ENCODE data around the gene BLID. TPM values are rescaled to one million over a fixed set of nuclear protein-coding genes. Genes with fewer than 3 reads are reported as not detected.
A peak's percentile ranks its signal among the peaks of the same experiment; 100 is the strongest.

Gene BLID
- total and polyA plus RNA-seq, 4 donors: 0.25 to 4.5 TPM; not detected in 2

DNA sequence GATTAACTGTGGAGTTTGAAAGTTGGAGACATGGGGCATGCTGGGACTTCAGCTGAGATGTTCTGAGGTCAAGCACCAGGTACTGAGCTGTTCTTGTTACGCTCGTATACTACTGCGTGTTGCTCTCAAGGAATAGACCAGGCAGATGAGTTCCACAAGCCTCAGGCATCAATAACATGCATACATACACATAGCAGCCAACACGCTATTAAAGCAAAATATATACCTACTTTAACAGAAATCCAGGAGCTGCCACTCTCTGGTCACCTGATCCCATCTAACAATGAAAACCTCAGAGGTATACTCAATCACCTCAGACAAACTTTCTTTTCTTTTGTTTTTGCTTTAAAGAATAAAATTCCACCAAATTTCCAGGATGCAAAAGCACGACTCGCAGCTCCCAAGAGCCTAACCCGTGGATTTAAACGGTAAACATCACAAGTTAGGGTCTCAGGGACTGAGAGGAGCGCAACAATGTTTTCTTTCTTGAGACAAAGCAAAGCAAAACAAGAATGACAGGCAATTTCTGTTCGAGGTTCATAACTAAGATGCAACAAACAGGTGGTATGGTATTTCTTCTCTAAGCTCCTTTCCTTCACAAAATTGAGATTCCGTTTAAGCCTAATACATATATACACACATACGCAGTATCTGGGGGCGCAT is 16.5 kb downstream of the BLID start:
- H3K27ac ChIP-seq (ENCODE audit: low read depth in 1 of 2, low read length in 1 of 2): peak overlapping the region in 1 of 2 donors; percentile 98

DNA sequence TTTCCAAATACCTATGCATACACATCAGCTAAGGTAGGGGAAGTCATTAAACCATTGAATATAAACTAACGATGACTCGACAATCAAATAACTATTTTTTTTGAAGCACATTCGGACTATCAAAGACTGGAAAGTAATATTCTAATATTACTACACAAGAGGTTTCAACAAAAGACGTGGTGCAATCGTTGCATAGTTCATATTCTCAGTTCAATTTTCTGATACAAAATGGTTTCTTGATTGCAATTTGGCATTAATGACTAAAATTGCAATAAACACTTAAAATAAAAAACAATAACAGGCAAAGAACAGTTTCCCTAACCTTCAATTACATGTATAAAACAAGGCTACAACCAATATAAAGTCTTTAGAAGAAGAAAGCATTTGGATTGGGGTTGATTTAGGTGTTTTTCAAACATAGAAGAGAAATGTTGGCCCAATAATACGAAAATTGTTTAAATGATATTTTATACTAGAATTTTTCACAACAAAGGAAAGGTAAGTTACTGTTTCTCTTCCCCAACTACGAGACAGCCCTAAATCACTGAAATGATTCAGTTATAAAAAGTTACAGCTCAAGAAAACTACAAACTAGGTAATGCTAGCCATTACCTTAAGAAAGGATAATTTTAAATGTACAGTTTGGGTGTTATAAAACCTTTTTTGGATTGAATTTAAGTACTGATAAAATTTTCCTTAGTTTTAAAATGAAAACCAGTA is 17.6 kb downstream of the BLID start:
- DNase-seq (no peak), ATAC-seq (ENCODE audit: insufficient read depth, low FRiP score) (no peak)
- Histone ChIP-seq H3K27me3 (ENCODE audit: control insufficient read depth in 3 of 3, insufficient read depth in 3 of 3, low read length in 2 of 3) (peaks cover 0 to 12% (median 0%) of the 10 kb centered on the region in 3 donors), H3K9me3 (ENCODE audit: control insufficient read depth in 4 of 4, insufficient read depth in 3 of 4, low read length in 3 of 4) (no peaks in the 10 kb centered on the region), H3K27ac (ENCODE audit: low read depth in 1 of 2, low read length in 1 of 2) (peak overlapping the region in 1 of 2 donors; percentile 21), H3K4me3 (no peak overlapping the region), H3K36me3 (ENCODE audit: control insufficient read depth in 4 of 4, insufficient read depth in 4 of 4, low read length in 4 of 4) (no peaks in the 10 kb centered on the region), H3K9ac (ENCODE audit: insufficient read depth in 1 of 2, low read length in 2 of 2) (no peak overlapping the region), H3K4me1 (ENCODE audit: control insufficient read depth in 5 of 5, insufficient read depth in 5 of 5, low read length in 5 of 5) (peaks cover 0 to 27% (median 7%) of the 10 kb centered on the region in 5 donors)
- WGBS, 2 donors: 76 to 84% methylated on average over 7 of the region's 7 CpGs
- TF ChIP-seq, protein P1, sequence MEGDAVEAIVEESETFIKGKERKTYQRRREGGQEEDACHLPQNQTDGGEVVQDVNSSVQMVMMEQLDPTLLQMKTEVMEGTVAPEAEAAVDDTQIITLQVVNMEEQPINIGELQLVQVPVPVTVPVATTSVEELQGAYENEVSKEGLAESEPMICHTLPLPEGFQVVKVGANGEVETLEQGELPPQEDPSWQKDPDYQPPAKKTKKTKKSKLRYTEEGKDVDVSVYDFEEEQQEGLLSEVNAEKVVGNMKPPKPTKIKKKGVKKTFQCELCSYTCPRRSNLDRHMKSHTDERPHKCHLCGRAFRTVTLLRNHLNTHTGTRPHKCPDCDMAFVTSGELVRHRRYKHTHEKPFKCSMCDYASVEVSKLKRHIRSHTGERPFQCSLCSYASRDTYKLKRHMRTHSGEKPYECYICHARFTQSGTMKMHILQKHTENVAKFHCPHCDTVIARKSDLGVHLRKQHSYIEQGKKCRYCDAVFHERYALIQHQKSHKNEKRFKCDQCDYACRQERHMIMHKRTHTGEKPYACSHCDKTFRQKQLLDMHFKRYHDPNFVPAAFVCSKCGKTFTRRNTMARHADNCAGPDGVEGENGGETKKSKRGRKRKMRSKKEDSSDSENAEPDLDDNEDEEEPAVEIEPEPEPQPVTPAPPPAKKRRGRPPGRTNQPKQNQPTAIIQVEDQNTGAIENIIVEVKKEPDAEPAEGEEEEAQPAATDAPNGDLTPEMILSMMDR (IDR thresholded peaks at IDR 0.05; ENCODE audit: control extremely low read depth, extremely low read depth): no peak

More for the DNA sequence above, 16.5 kb downstream of the BLID start:
- peaks cover 0 to 27% (median 3%) of the 10 kb centered on the region in 5 donors for H3K4me1 ChIP-seq (ENCODE audit: control insufficient read depth in 5 of 5, insufficient read depth in 5 of 5, low read length in 5 of 5)
- peak overlapping the region in 1 of 2 donors; percentile 37 for H3K9ac ChIP-seq (ENCODE audit: insufficient read depth in 1 of 2, low read length in 2 of 2)
- WGBS, 2 donors: 56 to 60% methylated on average over 13 of the region's 13 CpGs
- no peak for ATAC-seq (ENCODE audit: insufficient read depth, low FRiP score)
- H3K9me3 ChIP-seq (ENCODE audit: control insufficient read depth in 4 of 4, insufficient read depth in 3 of 4, low read length in 3 of 4): no peaks in the 10 kb centered on the region
- H3K36me3 ChIP-seq (ENCODE audit: control insufficient read depth in 4 of 4, insufficient read depth in 4 of 4, low read length in 4 of 4): no peaks in the 10 kb centered on the region
- no peak overlapping the region for H3K4me3 ChIP-seq
- TF ChIP-seq, protein P1 (IDR thresholded peaks at IDR 0.05; ENCODE audit: control extremely low read depth, extremely low read depth): no peak
- peak in 1 of 3 donors; percentile 48 for DNase-seq
- peaks cover 0 to 12% (median 0%) of the 10 kb centered on the region in 3 donors for H3K27me3 ChIP-seq (ENCODE audit: control insufficient read depth in 3 of 3, insufficient read depth in 3 of 3, low read length in 2 of 3)

DNA sequence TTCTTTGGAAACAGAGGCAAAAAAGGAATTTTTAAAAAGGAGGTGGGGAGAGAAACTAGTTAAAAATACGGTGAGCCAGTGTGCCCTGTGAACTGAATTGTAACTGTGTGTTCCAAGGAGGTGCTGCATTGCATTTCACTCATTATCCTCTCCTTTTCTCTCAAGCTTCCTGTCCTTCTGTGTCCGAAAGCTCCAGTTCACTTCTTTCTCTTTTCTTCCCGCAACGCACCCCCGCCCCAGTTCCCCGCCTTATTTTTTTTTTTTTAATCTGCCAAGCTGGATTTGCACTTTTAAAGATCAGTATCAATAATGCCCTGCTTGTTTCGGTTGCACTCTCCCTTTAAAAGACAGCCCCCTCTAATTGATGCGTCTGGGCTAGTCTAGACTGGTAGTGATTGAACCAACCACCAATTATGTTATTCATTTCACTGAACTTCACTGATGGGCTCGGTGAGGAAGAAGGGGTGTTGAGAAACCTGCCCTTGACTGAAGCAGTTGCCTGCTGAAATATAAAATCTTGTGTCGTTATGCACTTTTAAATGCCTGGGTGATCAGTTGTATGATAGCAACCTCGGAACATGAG is 18.5 kb downstream of the BLID start:
- H3K36me3 ChIP-seq (ENCODE audit: control insufficient read depth in 4 of 4, insufficient read depth in 4 of 4, low read length in 4 of 4): no peaks in the 10 kb centered on the region
- DNase-seq: no peak
- peak overlapping the region in 1 of 2 donors; percentile 73 for H3K27ac ChIP-seq (ENCODE audit: low read depth in 1 of 2, low read length in 1 of 2)
- H3K4me1 ChIP-seq (ENCODE audit: control insufficient read depth in 5 of 5, insufficient read depth in 5 of 5, low read length in 5 of 5): peaks cover 0 to 27% (median 7%) of the 10 kb centered on the region in 5 donors
- H3K4me3 ChIP-seq: no peak overlapping the region
- WGBS, 2 donors: 51 to 67% methylated on average over 11 of the region's 11 CpGs
- no peak for ATAC-seq (ENCODE audit: insufficient read depth, low FRiP score)
- TF ChIP-seq, protein P1 (IDR thresholded peaks at IDR 0.05; ENCODE audit: control extremely low read depth, extremely low read depth): no peak
- H3K9ac ChIP-seq (ENCODE audit: insufficient read depth in 1 of 2, low read length in 2 of 2): no peak overlapping the region
- H3K27me3 ChIP-seq (ENCODE audit: control insufficient read depth in 3 of 3, insufficient read depth in 3 of 3, low read length in 2 of 3): peaks cover 0 to 12% (median 0%) of the 10 kb centered on the region in 3 donors
- no peaks in the 10 kb centered on the region for H3K9me3 ChIP-seq (ENCODE audit: control insufficient read depth in 4 of 4, insufficient read depth in 3 of 4, low read length in 3 of 4)
